ENCODE data around the gene LCOR. TPM values are rescaled to one million over a fixed set of nuclear protein-coding genes. Genes with fewer than 3 reads are reported as not detected.

LCOR gene
- total RNA-seq, 6 experiments from 2014 or later = 26.5 to 32.6 (median 29.3) TPM

- no peaks in the 10 kb centered on the region; the same call in 1 of the 2 replicates for H3K27me3 Mint-ChIP-seq (ENCODE audit: insufficient read depth)
- DNase-seq = no peak
- no peak overlapping the region for H3K4me3 Mint-ChIP-seq
- no peaks in the 10 kb centered on the region for H3K4me1 Mint-ChIP-seq (ENCODE audit: low read depth)
- no peak for TF ChIP-seq CTCF (IDR thresholded peaks at IDR 0.05)
- no peaks in the 10 kb centered on the region for H3K9me3 Mint-ChIP-seq
- H3K36me3 Mint-ChIP-seq (ENCODE audit: low read depth) = peaks cover 7% of the 10 kb centered on the region
- no peak overlapping the region for H3K27ac Mint-ChIP-seq
These were observed 114.9 kb downstream of the LCOR start for GRCh38 chr10:96947036-96947435.

GRCh38 chr10:96949039-96949683, 117.1 kb downstream of the LCOR start:
- 0 out of 2 replicates have a peak, but pooled peaks have one; percentile 11 for TF ChIP-seq CTCF (IDR thresholded peaks at IDR 0.05)
- DNase-seq = no peak
- Mint-ChIP-seq H3K4me3 (no peak overlapping the region), H3K9me3 (no peaks in the 10 kb centered on the region), H3K27ac (no peak overlapping the region), H3K36me3 (ENCODE audit: low read depth) (peaks cover 18% of the 10 kb centered on the region), H3K4me1 (ENCODE audit: low read depth) (no peaks in the 10 kb centered on the region), H3K27me3 (ENCODE audit: insufficient read depth) (no peaks in the 10 kb centered on the region; the same call in 1 of the 2 replicates)

- no peak overlapping the region for H3K27ac Mint-ChIP-seq
- H3K9me3 Mint-ChIP-seq = no peaks in the 10 kb centered on the region
- DNase-seq = no peak
- H3K27me3 Mint-ChIP-seq (ENCODE audit: insufficient read depth) = no peaks in the 10 kb centered on the region
- no peak for TF ChIP-seq CTCF (IDR thresholded peaks at IDR 0.05)
- no peak overlapping the region for H3K4me3 Mint-ChIP-seq
- peaks cover 5% of the 10 kb centered on the region; the same call in 1 of the 2 replicates for H3K4me1 Mint-ChIP-seq (ENCODE audit: low read depth)
- peaks cover 24% of the 10 kb centered on the region for H3K36me3 Mint-ChIP-seq (ENCODE audit: low read depth)
These were observed 119.9 kb downstream of the LCOR start for GRCh38 chr10:96951954-96952353.

- TF ChIP-seq CTCF (IDR thresholded peaks at IDR 0.05) = no peak
- no peaks in the 10 kb centered on the region for H3K9me3 Mint-ChIP-seq
- no peaks in the 10 kb centered on the region for H3K27me3 Mint-ChIP-seq (ENCODE audit: insufficient read depth)
- H3K4me1 Mint-ChIP-seq (ENCODE audit: low read depth) = peaks cover 32% of the 10 kb centered on the region
- peaks cover 24% of the 10 kb centered on the region for H3K36me3 Mint-ChIP-seq (ENCODE audit: low read depth)
- no peak for DNase-seq
- H3K27ac Mint-ChIP-seq = no peak overlapping the region
- no peak overlapping the region for H3K4me3 Mint-ChIP-seq
These were observed 123.7 kb downstream of the LCOR start for GRCh38 chr10:96955794-96956193.

- peaks cover 12% of the 10 kb centered on the region for H3K36me3 Mint-ChIP-seq (ENCODE audit: low read depth)
- no peak for TF ChIP-seq CTCF (IDR thresholded peaks at IDR 0.05)
- no peaks in the 10 kb centered on the region for H3K27me3 Mint-ChIP-seq (ENCODE audit: insufficient read depth)
- DNase-seq = no peak
- peaks cover 55% of the 10 kb centered on the region for H3K4me1 Mint-ChIP-seq (ENCODE audit: low read depth)
- H3K9me3 Mint-ChIP-seq = no peaks in the 10 kb centered on the region
- H3K27ac Mint-ChIP-seq = no peak overlapping the region
- H3K4me3 Mint-ChIP-seq = no peak overlapping the region; the same call in 1 of the 2 replicates
These were observed 126.0 kb downstream of the LCOR start for GRCh38 chr10:96958071-96958470.

Data from HFFc6 (cell line).